NCI-H526 treated with DMSO at 0.1 percent for 48 hours (cell line): ENCODE measurements around the gene TTC7B.
"Not testable (repeated sequence)": the region's sequence is repeated elsewhere in the genome, so short reads cannot be mapped to it uniquely, and the experiment has no call there.

Source experiments
- DNase-seq: peaks from one replicate; lab custom pipeline; 2025; lab: John Stamatoyannopoulos, UW

Gene TTC7B

GRCh38 chr14:90831821-90832220 is 15.6 kb upstream of the TTC7B start:
- DNase-seq = no peak

GRCh38 chr14:90830931-90831701 is 14.9 kb upstream of the TTC7B start:
- no peak for DNase-seq

DNA sequence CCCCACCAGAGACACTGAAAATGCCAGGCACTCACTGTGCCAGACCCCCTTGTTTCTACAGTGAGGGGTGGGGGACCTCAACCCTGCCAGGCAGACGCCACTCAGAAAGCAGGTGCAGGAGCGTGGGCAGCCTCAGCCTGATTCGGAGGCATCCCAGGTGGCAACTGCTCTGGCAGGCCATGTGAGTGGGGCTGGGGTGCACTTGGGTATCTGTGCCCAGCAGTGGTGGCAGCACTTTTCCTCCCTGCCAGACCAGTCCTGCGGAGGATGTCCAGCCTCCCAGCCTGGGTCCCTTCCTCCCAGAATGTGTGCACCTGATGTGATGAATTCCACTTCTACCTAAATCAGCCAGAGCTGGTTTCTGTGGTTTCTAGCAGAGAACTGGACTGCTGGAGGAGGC is 13.4 kb upstream of the TTC7B start:
- no peak for DNase-seq

DNA sequence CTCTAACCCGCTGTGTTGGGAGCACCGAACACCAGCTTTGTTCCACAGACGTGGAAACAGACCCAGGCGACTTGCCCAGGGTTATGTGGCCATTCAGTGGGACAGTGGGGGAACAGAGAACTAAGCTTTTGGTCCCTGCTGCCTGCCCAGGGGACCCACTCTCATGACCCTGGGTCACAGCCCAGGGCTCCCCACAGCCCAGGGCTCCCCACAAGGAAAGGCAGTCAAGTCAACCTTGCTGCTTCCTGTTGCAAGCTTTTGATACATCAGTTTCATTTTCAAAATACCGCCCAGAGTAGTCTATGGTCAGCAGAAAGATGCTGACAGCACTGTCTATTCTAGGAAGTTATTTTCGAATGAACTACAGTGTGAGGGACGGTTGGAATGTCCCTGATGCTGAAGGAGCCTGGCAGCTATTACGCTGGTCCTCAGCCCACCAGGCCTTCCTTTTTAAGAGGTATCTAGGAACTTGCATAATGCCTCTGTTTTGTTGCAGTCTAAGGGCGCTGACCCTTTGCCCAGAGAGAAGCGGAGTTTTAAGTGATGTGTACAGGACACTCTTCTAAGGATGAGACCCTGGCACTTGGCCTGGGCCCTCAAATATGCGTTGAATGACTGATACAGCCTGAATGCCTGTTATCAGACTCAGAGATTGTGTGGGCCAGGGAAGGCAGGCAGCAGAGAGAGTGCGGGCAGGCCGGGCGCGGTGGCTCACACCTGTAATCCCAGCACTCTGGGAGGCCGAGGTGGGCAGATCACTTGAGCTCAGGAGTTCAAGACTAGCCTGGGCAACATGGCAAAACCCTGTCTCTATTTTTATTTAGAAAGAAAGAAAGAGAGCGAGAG is 12.6 kb upstream of the TTC7B start:
- DNase-seq = no peak

DNA sequence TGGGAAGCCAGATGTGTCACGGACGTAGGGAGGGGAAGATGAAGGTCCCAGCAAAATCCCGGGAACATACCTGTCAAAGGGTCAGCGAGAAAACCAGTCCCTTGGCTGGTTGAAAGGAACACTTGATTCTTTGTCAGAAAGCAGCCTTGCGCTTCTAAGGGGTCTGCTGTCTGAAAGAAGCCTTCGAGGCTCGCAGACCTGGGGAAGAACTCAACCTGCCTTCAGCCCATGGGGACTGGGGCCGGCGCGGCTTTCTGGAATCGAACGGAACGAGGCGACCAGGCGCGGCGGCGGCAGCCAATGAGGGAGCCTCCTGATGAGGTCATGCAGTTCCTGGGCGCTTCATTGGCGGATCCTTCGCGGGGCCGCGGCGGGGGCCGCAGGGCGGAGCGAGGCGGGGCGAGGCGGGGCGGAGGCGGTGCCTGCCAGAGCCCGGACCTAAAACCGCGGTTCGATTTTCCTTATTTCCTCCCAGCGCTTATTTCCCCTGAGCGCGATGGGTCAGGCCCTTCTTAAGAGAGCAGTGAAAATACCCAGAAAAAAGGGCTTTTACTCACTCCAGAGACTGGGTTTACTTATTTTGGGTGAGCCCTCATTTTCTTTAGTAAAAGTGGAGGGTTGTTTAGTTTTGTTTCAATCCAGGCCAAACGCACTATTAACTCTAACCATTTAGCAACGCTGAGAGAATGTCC is 11.8 kb upstream of the TTC7B start:
- peak; percentile 75 for DNase-seq

DNA sequence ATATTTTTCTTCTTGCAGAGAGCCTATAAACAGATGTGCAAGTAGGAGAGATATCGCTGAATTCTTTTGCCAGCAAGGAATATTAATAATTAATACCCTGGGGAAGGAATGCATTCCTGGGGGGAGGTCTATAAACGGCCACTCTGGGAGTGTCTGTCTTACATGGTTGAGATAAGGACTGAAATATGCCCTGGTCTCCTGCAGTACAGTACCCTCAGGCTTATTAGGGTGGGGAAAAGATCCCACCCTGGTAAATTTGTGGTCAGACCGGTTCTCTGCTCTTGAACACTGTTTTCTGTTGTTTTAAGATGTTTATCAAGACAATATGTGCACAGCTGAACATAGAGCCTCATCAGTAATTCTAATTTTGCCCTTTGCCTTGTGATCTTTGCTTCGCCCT is 7.3 kb upstream of the TTC7B start:
- DNase-seq = not testable (repeated sequence)

DNA sequence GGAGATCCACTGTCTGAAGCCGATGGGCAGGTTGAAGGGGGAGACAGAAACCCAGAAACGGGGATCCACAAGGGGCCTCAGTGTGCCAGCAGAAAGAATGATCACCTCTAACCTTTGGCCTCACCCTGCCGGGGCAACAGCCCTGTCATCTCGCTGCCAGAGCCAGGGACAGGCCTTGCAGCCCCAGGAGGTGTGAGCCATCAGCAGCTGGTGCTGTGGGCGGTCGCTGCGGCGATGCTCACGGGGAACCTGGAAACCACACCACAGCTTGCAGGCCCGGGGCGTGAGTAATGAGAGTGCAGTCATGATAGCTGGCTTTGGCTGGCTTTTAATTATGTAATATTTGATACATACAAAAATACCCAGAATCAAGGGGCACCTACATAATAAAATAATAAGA is 4.7 kb upstream of the TTC7B start:
- no peak for DNase-seq

DNA sequence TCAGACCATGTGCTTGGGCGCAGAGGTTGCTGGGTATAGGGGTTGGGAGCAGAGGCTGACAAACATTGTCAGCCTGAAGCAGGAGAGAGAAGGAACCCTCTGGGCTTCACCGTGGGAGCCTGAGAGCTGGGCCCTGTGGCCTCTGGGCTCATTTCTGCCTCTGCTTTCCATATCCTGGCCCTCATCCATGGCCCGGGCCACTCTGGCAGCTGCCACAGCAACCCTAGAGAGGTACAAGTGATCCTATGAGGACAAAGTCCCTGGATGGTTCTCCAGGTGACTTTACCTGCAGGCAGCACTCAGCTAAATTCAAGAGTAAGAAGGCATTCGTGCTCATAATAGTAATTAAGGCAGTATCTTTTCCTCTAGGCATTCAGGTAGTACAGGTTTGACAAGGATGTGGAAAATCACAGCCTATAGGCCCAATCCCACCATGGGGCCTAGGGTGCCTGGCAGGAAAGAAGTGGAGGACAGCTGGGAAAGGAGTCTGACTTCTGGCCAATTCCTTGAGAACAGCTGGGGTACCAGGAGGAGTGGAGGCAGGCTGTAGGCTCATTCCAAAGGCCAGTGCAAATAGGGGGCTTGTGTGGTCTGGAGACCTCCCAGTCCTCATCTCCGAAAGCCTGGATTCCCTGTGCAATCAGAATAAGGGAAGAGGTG is 3.6 kb upstream of the TTC7B start:
- DNase-seq = no peak

GRCh38 chr14:90818715-90819114 is 2.5 kb upstream of the TTC7B start:
- no peak for DNase-seq

DNA sequence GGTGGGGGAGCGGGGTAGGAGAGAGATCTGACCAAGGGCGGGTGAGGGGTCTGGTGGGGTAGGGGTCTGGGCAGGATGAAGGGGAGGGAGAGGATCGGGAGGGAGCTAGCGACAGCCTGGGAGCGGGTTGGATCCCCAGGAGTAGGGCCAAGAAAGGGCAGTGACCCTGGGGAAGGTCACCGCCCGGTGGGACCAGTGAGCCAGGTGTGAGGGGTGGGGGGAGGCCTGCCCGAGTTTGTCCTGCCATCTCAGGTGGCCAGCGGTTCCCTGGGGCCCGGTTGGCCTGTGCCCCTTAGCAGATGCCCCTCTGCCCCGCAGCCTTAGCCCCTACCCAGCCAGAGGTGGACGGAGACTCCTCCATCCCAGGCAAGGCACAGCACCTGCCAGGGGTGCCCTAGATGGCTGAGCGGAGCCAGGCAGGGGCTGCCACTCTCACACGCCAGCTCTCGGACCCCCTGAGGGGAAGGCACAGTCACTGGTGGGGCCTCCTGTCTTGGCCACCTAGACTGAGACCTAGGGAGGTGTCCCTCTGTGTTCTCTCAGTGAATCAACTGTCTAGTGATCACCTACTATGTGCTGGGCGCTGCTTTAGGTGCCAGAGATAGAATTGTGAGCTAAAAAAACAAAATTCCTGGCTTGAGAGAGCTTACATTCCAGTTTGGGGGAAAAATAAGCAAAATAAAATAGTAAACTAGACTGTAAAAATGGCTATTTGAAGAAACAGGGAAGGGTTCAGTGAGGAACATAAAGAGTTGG is 629 bp upstream of the TTC7B start:
- no peak for DNase-seq

GRCh38 chr14:90815572-90815821 is 733 bp downstream of the TTC7B start:
- DNase-seq = no peak

DNA sequence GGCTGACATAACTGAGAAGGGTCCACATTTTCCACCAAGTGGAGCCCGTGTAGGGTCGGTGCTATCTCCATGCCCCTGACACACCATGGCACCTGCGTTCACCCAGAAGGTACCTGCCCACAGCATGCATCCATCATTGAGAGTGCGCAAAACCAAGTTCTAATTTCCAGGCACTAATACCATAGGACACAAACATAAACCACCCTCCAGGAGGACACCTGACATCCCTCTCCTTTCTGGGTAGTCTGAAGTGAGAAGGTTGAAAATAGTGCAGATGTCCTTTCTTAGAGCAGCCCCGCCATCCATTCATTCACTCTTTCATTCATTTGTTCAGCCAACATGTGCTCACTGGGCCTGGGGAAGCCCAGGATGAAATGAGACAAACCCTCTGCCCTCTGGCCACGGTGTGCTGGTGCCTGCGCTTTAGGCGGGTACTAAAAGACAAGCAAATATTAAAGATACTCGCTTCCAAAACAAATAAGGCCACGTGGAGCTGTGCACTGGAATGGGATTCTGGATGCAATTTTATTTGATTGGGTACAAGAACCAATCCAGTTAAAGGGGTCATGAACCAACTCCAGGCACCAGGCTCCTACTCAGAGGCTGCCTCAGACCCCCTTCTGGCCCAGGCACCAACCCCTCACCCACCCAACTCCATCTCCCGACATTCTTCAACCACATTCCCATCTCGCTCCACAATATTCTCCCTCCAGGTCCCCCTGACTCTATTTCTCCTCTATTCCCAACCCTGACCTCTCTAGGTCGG is 1.2 kb downstream of the TTC7B start:
- no peak for DNase-seq

GRCh38 chr14:90813442-90813841 is 2.8 kb downstream of the TTC7B start:
- no peak for DNase-seq

DNA sequence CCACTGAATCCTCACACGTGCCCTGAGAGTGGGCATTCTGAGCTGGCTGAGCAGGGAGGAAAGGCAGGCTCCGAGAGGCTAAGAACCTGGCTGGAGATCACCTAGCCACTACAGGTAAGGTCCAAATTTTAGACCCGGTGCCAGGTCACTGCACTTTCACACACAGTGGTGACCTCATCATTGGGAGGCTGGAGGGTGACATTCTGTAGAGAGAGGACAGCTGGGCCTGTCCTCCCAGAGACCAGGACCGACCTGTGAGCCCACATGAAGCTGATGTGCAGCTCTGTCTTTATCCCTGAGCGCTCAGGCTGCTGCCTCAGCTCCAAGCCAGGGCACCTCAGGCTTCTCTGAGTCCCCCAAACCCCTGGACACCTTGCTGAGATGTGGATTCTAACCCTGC is 4.1 kb downstream of the TTC7B start:
- no peak for DNase-seq

GRCh38 chr14:90811641-90812040 is 4.6 kb downstream of the TTC7B start:
- no peak for DNase-seq

GRCh38 chr14:90810806-90811205 is 5.4 kb downstream of the TTC7B start:
- no peak for DNase-seq

DNA sequence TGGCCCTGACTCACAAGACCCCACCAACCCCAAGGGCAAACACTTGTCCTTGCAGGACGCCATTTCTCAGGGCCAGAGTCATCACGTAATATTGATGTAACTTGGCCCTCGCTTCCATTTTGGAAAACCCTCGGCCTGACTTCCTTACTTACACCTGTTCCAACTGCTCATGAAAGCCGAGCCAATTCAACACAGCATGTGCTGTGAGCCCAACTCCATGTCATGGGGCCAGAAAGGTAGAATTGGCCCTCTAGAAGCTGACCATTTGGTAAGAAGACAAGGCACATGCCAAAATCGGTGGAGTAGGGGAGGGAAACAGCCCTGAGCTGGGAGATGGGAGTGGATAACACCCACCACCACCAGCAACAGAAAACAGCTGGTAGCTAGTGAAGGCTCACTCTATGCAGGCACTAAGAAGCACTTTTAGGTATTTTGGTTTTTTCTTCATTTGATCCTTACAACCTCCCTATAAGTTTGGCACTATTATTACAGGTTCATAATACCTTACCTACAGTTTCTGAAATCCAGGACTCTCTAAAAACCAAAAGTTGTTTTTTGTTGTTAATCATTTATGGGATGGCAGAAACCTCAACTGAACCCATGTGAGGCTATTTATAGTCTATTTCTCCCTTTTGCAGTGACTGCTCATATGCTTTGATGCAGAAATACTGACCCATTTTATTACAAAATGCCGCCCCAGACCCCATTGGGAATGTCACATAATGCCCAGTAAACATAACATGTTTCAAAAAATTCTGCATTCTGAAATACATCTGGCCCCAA is 6.5 kb downstream of the TTC7B start:
- no peak for DNase-seq

DNA sequence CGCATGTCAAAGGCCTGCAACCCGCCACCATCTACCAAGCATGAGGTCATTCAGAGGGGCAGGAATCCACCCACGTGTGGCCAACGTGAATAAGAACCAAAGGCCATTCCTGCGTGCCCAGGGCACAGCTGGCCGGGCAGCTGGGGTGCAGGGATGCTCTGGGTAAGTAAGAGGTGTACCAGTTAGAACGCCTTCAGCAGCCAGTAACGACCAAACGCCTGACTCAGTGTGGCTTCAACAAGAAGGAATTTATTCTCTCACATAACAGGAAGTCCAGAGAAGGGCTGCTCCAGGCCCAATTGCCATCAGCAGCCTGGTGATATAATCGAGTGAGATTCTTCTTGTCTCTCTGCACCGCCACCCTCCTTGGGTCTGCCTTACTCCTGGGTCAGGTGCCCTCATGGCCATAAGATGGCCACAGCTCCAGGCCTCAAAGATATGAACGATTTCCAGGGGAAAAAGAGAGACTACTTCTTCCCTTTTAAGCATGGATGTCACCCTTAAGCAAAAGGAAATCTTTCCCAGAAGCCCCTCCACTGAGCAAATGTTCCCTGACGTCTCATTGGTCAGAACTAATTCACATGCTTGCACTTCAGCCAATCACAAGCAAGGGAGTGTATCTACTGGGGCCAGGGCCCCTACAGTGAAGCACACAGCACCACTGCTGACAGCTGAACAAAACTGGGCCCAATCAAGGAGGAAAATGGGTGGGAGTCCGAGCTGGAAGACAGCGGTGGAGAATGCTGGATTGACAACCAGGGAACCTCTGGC is 7.3 kb downstream of the TTC7B start:
- no peak for DNase-seq

DNA sequence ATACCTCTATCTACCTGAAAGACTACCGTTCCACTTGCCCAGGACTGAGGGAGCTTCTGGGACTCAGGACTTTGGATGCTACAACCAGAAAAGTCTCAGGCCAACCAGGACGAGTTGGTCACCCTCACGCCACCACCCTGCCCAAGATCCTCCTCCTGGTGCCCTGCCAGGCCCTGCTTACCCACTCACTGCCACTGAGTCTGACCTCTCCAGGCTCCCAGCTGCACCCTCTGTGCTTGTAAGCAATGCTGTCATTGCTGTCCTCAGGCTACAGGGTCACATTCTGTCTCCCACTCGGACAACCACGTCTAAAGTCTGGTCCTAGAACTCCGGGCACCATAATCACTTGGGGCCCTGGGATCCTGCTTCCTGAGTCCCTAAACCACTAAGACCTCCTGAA is 9.2 kb downstream of the TTC7B start:
- DNase-seq = no peak
